HG03025 (cell line): ENCODE results near the gene TOP3B.
"Not testable (repeated sequence)": the region's sequence is repeated elsewhere in the genome, so short reads cannot be mapped to it uniquely, and the experiment has no call there.

ENCODE experiments used
- ATAC-seq: cut with Tn5 transposase; IDR thresholded peaks from one replicate; pipeline ENCODE4 v1.9.1; 2021; ENCODE audit warnings: mild to moderate bottlenecking, moderate library complexity; ENCODE audit not compliant: unreplicated experiment, low FRiP score

TOP3B gene

GRCh38 chr22:21914033-21914642 lies 68.4 kb downstream of the TOP3B start:
- ATAC-seq: not testable (repeated sequence)

GRCh38 chr22:21910367-21910766 lies 72.2 kb downstream of the TOP3B start:
- ATAC-seq: not testable (repeated sequence)

- no peak for ATAC-seq
These were observed 72.7 kb downstream of the TOP3B start for GRCh38 chr22:21909871-21910270.

GRCh38 chr22:21907638-21908522 lies 74.7 kb downstream of the TOP3B start:
- no peak for ATAC-seq
